ENCODE measurements around the gene FARP1. TPM values are rescaled to one million over a fixed set of nuclear protein-coding genes. Genes with fewer than 3 reads are reported as not detected.

Gene FARP1
- total and polyA plus RNA-seq, 2 of the 13 experiments (the other 11 are each of a cell fraction or from before 2014, with no cell fraction given) = 70.6 to 126 TPM

- 92% methylated on average over 15 of the region's 16 CpGs for whole genome bisulfite sequencing (ENCODE audit: low lambda C conversion rate)
- CTCF ChIA-PET (ENCODE audit: low intra/inter-chr PET ratio, low total read pairs) = no interaction called here
- DNase-seq (ENCODE audit: low spot score) = no peak
- Histone ChIP-seq H3K27me3 (ENCODE audit: control insufficient read depth in 1 of 2, insufficient read depth in 2 of 2, low read length in 2 of 2) (no peaks in the 10 kb centered on the region), H2AFZ (ENCODE audit: low read length) (no peak overlapping the region), H3K79me2 (ENCODE audit: insufficient read depth, low read length) (peaks cover 71% of the 10 kb centered on the region), H4K20me1 (ENCODE audit: insufficient read depth, low read length) (peaks cover 24% of the 10 kb centered on the region; the same call in 1 of the 2 replicates), H3K9me3 (ENCODE audit: low read length) (no peaks in the 10 kb centered on the region), H3K27ac (ENCODE audit: extremely low read length, insufficient read depth, low read length) (peak overlapping the region; percentile 16), H3K4me1 (ENCODE audit: insufficient read depth, low read length) (peaks cover 84% of the 10 kb centered on the region), H3K36me3 (replicated peaks in 1 of 2; ENCODE audit: control insufficient read depth in 1 of 2, insufficient read depth in 2 of 2, low read length in 2 of 2) (peaks cover 15 to 29% of the 10 kb centered on the region in 2 experiments; a peak in 4 of 5 replicates), H3K4me3 (replicated peaks in 1 of 3; ENCODE audit: insufficient read depth in 1 of 3, low read depth in 2 of 3, low read length in 3 of 3) (no peak overlapping the region), H3K9ac (ENCODE audit: insufficient read depth, low read depth, low read length) (no peak overlapping the region), H3K4me2 (ENCODE audit: low read depth, low read length) (no peak overlapping the region)
- TF ChIP-seq ZGPAT (CRISPR knock-in tag; IDR thresholded peaks at IDR 0.05) = no peak
- no peak for TF ChIP-seq MED8 (CRISPR knock-in tag; IDR thresholded peaks at IDR 0.05; ENCODE audit: insufficient replicate concordance)
- TF ChIP-seq MIXL1 (CRISPR knock-in tag; IDR thresholded peaks at IDR 0.05) = no peak
- TF ChIP-seq ZNF335 (CRISPR knock-in tag; IDR thresholded peaks at IDR 0.05) = no peak
- no peak for TF ChIP-seq MXD1 (CRISPR knock-in tag; IDR thresholded peaks at IDR 0.05)
- TF ChIP-seq NFKB2 (CRISPR knock-in tag; IDR thresholded peaks at IDR 0.05; ENCODE audit: borderline replicate concordance) = no peak
- no peak for TF ChIP-seq MTA1 (CRISPR knock-in tag; IDR thresholded peaks at IDR 0.05; ENCODE audit: borderline replicate concordance)
- TF ChIP-seq ZNF883 (CRISPR knock-in tag; IDR thresholded peaks at IDR 0.05; ENCODE audit: not compliant biosample characterization) = no peak
- no peak for TF ChIP-seq KDM4B (CRISPR knock-in tag; IDR thresholded peaks at IDR 0.05)
- BruUV-seq (replicated peaks) = no TSS peak
- no peak for ATAC-seq
- no peak for FAIRE-seq
- POLR2A ChIA-PET = no interaction called here
- intact Hi-C loops (cut with micrococcal nuclease; ENCODE audit: unreplicated experiment) (no loop called here), in situ Hi-C loops (cut with HindIII; ENCODE audit: extremely low pct_ligation_motif_present, low pct_unique_long_range_greater_than_20kb) (no loop called here)
Measured at GRCh38 chr13:98478189-98479129, 335.6 kb downstream of the FARP1 start.

All from HepG2 (cell line).